GDM1 (cell line): ENCODE measurements around the gene RASSF4.

ENCODE experiments used
- DNase-seq: peaks from one replicate; lab custom pipeline; 2025; lab: John Stamatoyannopoulos, UW

The RASSF4 gene, protein sequence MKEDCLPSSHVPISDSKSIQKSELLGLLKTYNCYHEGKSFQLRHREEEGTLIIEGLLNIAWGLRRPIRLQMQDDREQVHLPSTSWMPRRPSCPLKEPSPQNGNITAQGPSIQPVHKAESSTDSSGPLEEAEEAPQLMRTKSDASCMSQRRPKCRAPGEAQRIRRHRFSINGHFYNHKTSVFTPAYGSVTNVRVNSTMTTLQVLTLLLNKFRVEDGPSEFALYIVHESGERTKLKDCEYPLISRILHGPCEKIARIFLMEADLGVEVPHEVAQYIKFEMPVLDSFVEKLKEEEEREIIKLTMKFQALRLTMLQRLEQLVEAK

DNA sequence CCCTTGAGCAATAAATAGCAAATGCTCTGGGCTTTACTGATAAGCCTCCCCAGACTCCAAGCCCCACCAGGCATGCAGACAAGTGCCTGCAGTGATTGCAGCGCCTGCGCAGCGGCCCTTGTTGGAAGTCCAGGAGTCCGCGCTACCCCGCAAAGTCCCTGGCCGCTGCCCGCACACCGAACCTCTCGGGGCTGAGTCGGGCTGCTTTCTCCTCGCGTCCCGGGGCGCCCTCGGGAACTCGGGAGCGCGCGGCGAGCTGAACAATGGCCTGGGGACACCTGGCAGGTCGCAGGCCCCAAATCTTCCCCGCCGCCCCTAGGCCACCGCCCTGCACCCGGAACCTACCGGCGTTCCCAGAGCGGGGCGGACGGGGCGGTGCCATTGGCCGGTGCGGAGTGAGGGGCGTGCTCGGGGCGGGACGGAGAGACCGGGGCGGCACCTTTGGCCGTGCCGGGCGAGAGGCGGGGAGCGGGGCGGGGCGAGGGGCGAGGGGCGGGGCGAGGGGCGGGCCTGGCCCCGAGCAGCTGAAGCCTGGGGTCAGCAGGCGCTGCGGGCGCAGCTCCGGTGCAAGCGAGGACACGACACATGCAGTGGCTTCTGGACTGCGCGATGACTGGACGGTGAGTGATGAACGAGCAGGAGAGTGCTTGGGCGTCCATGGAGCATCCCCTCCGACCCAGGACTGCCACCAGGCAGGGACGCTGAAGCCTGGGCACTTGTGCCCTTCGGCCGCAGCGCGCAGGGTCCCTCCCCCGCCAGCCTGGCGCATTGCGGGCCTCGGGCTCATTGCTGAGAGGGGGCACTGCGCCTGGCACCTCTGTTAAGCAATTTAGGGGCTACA lies at the start of gene RASSF4:
RASSF4 (plus strand) TSS at position 556 of the 841 bp plus-strand sequence. CDS start 10,401 bp downstream, outside the sequence.
- peak; percentile 77 for DNase-seq

DNA sequence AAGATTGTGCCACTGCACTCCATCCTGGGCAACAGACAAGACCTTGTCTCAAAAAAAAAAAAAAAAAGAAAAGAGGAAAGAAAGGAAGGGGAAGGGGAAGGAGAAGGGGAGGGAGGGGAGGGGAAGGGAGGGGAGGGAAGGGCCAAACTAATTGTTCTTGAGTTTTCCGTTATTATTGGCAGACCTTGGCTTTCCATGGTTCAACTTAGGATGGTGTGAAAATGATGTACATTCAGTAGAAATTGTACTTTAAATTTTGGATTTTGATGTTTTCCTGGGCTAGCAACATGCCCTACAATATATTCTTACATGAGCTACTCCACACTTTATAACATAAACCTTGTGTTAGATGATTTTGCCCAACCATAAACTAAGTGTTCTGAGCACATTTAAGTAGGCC lies 49.7 kb upstream of the RASSF4 start:
- no peak for DNase-seq

DNA sequence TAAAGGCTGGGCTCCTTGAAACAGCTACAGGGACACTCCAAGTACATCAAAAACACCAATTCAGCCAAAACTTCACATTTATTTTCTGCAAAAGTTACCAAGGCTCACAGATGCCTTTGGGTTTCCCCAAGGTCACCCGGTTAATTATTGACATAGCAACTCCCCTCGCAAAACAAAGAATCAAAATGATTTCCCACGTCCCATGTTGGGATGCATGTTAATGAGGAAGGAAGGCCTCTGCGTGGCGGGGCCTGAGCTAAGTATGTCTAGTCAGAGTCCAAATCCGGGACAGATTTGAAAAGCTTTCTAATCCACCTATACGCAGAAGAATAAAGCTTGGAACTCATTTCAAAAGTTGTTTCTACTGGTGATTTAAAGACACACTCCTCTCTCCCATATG lies 49.0 kb upstream of the RASSF4 start:
- no peak for DNase-seq

DNA sequence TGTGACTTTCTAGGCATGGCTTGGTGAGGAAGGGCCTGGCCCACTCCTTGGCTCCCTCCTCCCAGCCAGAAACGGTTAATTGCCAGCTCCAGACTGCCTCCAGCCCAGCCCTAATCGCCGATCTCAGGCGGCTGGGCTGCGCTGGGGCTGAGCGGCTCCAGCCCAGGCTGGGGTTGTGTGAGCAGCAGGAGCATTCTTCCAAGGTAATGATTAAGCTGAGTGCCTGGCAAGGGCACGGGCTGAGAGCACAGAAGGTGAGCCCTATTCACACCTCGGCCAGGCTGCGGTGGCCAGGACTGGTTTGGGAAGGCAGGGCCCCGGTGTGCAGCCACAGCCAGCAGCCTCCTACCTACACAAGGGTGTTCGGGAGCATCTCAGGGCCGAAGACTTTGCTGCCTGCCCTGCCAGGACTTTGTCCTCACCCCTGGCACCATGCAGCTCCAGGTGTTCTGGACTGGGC lies 48.5 kb upstream of the RASSF4 start, which contains the start of gene TMEM72:
TMEM72 (plus strand) TSS at position 257 of the 460 bp plus-strand sequence; CDS start at position 433, 176 bp downstream.
- no peak for DNase-seq

DNA sequence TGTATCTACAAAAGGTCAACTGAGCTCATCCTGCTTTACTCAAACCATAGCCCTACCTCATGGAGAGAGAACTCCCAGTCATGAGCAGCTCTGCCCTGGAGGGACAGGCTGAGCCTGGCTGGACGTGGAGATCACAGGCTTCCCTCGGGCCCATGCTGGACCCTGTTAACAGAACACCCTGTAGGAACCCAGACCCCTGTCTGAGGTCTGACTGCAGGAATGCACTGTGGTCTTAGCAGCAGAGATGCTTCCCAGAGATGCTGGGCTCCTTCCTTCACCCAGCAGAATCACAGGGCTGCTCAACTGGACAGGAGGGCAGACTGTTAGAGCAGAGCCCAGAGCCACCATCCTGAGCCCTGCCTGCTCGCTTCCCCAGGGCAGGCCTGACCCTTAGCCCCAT lies 47.7 kb upstream of the RASSF4 start:
- no peak for DNase-seq

DNA sequence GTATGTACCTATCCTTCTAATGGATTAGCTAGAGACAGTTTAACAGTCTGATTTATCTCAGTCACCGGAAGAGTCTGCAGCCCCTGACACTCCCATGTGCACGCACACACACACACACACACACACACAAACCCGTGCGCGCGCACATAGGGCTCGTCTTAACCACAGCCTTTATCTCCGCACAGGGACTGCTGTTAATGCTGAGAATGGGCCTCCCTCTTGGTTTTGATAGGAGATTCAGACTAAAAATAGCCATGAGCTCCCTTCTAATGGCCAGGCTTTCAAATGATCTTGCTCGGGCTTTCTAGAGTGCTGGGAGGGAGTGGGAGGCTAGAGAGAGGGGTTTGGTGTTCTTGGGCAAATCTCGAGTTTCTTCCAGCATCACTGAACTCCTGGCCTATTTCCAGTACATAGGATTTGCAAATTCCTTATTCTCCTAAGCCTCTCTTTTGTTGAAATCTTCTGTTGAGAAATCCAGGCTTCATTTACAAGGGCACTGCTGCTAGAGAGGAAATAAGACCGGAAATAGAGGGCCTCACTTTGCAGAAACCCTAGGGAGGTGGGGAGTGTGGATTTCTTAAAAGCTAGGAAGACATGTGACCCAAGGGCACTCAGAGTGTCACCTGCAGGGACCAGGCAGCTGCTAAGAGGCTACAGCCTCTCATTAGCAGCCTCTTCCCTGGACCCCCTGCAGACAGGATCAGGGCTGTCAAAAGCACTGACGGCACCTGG lies 46.1 kb upstream of the RASSF4 start:
- DNase-seq = peak; percentile 42

DNA sequence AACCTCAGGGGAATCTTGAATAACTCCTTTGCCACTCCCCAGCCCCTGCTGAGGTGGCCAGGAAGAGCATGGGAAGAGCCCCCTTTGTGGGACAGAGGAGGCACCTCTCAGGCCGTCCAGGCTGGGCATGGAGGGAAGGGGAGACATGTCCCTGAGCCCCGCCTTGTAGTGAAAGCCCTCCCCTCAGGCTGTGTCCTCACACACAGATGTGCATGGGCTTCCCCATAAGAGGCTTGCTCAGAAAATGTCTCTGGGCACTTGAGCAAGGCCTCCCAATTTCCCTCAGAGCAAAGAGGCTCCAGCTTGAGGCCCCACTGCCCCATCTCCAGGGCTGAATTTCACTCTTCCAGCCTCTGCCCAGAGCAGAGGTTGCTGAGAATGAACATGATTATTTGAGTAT lies 44.7 kb upstream of the RASSF4 start:
- DNase-seq = no peak

DNA sequence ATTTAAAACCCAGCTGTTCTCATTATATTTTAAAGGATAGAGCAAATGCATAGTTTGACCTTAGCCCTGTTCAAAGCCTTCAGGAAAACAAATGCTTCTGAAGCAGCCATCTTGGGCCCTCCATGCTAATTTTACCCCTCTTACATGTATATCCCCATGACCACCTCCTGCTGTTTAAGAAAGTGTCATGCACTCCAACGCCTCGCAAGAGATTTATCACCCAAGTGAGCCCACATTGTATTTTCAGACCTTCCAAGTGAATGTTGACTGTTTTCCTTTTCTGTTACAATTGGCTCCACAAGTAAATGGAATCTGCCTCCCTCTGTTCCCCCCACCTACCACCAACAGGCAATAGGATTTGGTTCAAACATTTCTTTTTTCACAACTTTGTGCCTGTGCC lies 43.2 kb upstream of the RASSF4 start:
- no peak for DNase-seq

DNA sequence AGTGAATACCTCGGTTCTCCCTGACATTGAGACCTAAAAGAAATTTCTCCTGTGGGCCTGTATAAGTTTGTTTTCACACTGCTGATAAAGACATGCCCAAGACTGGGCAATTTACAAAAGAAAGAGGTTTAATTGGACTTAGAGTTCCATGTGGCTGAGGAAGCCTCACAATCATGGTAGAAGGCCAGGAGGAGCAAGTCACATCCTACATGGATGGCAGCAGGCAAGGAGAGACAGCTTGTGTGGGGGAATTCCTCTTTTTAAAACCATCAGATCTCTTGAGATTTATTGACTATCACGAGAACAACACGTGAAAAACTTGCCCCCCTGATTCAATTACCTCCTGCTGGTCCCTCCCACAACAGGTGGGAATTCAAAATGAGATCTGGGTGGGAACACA lies 41.8 kb upstream of the RASSF4 start:
- no peak for DNase-seq

DNA sequence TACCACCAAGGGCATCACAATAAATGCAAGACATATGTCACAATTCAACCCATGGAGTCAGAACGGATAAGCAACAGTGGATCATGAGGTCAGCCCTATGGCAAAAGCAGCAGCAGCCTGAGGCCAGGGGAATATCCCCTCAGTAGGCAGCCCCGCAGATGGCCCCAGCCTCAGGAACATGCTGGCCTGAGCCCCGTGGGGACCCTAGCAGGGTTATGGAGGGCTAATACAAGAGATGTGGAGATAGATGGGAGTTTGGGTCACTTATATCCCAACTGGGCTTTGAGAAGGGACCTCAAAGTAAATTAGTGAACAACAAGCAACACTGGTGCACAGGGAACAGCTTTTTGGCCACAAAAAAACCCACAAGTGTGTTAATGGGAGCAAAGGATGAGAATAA lies 39.4 kb upstream of the RASSF4 start:
- no peak for DNase-seq

DNA sequence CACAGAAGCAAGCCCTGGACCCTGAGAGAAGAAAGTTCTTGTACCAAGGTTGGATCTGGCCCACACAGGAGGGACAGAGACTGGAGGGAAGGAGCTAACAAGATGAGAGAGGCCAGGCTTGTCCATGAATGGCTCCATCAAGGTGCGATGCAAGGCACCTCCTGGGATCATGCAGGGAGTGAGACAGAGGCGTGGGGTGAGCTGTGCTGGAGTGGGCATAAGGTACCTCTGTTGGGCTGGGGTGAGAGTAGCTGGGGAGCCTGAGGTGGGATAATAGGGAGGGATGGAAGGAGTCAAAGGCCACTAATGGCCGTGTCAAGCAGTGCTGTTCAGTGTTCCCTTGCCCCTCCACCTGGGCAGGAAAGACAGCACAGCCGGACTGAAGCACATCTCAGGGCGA lies 38.5 kb upstream of the RASSF4 start:
- no peak for DNase-seq

DNA sequence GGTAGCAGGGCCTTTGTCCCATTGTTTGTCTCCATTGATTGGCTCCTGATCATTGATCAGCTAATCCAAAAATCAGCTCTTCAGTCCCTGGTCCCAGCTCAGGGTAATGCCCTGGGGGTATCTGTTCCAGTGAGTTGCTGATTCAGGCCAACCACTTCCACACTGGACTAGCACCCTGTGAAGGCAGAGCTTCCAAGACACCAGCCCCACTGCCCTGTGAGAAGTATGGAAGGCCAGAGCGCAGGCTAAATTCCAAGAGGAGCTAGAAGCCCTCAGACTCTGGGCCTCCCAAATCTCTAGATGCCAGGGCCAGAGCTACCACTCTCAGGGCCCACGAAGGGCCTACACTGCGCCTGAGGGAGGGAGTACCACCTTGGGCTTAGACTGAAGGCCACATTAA lies 38.1 kb upstream of the RASSF4 start:
- DNase-seq = no peak

DNA sequence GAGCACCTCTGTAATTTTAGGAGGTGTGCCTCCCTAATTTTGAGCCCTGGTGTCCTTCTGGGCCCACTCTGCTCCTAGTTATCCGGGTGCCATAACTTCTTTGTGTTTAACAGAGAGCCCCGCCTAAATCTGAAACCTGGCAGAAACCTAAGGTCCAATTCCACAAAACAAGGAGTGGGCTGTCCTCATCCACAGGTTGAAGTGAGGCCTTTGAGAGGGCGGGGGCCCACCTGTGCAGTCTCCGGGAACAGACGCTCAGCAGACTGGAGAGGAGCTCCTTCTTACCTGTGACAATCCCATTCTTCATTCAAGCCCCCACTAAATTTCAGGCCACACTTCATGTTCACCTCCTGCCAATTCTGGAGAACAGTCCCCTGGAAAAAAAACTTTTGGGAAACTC lies 37.6 kb upstream of the RASSF4 start:
- no peak for DNase-seq

DNA sequence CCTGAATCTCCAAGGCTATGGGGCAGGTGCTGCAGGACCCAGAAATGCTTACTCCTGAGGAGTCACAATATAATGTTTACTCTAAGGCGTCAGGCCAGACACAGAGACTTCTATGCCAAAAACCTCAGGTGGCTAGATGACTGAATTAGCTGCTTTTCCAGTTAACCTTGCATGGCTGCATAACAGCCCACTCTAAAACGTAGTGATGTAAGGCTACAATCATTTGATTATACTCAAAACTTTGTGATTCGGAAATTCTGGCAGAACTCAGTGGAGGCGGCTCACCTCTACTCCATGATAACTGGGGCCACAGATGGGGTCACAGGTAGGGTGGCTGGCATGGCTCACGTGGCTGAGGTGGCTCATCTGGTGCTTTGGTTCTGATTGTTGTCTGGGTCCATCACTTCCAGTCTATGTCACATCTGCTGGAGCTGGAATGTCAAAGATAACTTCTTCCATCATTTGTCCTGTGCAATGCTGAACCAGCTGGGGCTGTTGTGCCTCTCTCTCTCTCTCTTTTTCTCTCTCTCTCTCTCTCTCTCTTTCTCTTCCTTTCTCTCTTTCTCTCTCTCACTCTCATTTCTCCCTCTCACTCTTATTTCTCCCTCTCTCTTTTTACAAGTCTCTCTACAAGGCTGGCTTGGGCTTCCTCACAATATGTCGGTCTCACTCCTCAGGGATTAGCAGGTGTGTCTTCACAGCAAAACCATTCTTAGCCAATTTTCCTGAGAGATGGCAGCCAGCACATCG lies 36.6 kb upstream of the RASSF4 start:
- no peak for DNase-seq

DNA sequence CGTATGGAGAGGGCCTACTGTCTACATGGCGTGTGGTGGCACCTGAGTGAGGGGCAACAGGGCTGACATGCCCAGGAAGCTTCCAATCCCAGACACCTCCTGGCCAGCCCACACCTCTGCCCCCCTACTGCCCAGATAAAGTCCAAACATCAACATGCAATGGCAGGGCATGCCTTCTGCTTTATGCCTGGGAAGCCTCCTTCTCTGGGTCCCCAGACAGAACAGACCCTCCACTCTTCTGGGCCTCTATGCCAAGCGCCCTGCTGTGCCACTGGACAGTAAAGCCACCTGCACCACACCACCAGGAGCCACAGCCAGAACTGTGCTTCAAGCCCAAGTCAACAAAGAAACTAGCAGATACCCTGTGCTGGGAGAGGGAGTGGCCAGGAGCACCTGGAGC lies 36.0 kb upstream of the RASSF4 start:
- no peak for DNase-seq

DNA sequence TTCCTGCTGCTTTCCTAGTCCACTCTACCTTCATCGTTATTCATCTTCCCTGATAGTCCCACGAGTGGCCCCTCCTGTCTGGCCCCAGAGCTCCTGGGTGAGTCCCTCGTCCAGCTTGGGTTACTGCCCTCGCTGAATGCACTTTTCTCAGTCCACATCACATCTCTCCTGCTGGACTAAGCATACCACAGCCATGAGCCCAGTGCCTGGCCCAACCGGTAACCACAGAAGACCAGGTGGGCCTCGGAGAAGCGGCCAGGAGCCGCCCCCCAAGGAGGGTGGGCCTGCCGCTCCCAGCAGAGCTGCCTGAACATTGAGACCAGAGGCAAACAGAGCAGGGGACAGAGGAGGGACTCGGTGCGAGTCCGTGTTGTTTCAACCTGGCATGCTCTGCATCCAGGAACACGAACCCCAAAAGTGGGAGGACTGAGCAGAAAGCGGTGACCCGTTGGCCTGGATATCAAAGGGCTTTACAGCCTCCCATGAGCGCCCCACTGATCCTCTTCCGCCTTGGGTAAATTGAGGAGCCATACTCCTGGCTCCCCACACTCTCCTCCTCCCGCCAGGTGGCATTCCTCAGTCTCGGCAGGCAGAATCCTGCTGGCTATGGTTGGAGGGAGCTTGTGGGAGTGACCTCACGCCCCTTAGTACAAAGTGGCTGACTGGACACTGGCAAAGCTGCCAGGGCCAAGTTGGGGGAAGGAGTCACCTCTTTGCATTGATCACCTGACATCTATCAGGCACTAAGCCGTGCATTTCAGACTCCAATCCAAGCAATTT lies 35.2 kb upstream of the RASSF4 start:
- no peak for DNase-seq

DNA sequence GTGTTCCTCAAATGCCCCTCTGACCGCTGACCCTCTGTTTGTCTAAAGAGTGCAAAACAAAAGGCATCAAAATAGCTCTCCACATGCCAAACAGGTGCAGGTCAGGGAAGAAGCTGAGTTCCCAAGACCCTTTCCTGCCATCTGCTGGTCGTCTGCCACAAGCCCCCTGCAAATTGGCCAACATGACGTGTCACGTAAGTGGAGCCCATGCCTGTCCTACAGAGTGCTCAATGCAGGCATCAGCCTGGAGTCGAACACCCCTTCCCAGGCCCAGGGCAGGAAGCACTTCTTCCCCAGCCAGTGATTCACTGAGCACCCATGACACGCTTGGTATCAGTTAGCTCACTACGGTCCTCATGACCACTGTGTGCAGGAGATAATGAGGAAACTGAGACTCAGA lies 34.4 kb upstream of the RASSF4 start:
- no peak for DNase-seq

DNA sequence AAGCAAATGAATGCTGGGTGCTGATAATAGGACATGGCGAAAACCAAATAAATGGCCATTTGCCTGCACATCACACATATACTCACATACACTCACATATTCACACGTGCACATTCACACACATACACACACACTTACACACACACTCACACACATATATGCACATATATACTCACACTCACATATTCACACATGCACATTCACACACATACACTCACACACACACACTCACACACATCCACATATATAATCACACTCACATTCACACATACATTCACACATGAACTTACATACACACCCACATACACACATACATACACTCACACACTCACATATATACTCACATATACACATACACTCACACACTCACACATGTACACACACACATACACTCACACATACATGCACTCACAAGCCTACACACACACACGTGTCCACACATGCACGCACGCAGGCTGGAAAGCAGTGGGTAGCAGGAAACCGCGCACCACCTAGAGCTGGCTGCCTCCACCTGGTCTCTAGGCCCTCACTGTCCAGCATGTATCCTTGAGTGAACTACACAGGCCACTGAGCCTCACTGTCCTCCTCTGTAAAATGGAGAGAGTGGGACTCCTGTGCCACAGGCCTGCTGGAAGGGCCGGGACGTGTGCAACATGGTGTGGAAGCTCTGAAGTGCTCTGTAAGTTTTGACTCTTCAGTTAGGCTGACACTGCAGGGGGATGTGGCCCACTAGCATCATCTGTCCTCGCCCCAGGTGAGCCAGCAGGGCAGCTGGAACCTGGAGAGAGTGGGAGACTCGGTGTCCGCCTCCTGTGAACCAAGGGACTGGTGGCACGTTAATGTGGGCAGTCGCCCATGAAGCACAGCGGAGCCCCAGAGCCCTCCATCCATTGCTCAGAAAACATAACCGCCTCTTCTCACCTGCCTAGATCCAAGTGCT lies 33.5 kb upstream of the RASSF4 start:
- no peak for DNase-seq

DNA sequence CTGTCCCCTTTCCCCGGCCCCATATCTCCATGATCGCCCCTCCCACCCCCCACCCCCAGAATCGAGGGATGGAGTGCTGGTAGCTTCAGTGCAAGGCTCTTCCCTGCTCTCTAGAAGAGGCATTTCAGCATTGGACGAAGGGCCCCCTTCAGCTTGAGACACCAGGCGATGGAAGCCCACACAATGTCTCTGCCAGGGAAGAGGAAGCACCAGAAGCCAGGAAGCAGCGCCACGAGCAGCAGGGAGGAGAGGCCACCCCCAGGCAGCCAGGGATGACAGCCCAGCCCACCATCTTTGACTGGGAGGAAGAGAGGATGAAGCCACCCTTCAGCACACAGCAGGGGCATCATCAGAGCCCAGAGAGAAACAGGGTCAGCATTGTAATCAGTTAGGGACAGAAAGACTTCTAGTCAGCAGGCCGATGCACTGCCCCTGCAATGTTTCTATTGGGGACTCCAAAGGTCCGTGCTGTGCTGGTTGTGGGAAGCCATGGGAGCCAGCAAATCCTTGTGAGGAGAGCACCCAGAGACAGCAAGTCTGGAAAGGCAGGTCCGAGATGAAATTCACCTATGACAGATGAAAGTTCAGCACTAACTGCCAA lies 32.8 kb upstream of the RASSF4 start:
- DNase-seq = no peak
